ENCODE measurements around the gene PRF1.

The PRF1 gene

DNA sequence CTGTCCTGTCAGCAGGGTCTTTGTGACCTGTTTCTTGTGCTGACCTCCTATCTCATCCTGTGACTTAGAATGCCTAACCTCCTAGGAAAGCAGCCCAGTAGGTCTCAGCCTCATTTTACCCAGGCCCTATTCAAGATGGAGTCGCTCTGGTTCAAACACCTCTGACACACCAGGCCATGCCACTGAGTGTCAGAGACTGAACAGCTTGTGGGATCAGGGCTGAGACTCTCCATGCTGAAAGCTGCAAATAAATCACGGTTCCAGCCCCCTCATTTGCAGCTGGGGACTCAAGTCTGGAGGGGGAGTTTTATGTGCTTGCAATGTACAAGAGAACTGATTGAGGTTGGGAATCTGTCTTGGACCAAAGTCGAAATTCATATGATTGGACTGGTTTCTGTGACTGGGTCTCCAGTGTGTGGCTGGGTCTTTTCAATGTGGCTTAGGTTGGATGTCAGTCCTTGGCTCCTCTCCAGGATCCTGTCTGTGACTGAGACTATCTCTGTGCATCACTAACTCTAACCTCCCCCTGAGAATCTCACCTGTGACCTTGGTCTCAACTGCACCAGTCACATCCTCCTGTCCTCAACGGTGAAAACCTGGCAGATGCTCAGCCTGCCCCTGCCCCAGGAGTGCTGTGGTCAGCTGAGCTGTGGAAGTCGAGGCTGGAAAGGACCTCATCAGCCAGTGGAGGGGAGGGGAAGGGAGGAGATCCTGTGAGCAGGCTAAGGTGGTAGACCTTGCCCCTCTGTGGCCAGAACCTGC lies 11.7 kb downstream of the PRF1 start:
- ChIA-PET CTCF (no interaction called here), POLR2A (no interaction called here)
- H3K4me3 ChIP-seq (ENCODE audit: low read depth, low read length): no peak overlapping the region
- DNase-seq (ENCODE audit: low read depth, low spot score): no peak
- TF ChIP-seq, protein P1, sequence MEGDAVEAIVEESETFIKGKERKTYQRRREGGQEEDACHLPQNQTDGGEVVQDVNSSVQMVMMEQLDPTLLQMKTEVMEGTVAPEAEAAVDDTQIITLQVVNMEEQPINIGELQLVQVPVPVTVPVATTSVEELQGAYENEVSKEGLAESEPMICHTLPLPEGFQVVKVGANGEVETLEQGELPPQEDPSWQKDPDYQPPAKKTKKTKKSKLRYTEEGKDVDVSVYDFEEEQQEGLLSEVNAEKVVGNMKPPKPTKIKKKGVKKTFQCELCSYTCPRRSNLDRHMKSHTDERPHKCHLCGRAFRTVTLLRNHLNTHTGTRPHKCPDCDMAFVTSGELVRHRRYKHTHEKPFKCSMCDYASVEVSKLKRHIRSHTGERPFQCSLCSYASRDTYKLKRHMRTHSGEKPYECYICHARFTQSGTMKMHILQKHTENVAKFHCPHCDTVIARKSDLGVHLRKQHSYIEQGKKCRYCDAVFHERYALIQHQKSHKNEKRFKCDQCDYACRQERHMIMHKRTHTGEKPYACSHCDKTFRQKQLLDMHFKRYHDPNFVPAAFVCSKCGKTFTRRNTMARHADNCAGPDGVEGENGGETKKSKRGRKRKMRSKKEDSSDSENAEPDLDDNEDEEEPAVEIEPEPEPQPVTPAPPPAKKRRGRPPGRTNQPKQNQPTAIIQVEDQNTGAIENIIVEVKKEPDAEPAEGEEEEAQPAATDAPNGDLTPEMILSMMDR (IDR thresholded peaks at IDR 0.05; ENCODE audit: insufficient read depth, low read length, missing control alignments): no peak

DNA sequence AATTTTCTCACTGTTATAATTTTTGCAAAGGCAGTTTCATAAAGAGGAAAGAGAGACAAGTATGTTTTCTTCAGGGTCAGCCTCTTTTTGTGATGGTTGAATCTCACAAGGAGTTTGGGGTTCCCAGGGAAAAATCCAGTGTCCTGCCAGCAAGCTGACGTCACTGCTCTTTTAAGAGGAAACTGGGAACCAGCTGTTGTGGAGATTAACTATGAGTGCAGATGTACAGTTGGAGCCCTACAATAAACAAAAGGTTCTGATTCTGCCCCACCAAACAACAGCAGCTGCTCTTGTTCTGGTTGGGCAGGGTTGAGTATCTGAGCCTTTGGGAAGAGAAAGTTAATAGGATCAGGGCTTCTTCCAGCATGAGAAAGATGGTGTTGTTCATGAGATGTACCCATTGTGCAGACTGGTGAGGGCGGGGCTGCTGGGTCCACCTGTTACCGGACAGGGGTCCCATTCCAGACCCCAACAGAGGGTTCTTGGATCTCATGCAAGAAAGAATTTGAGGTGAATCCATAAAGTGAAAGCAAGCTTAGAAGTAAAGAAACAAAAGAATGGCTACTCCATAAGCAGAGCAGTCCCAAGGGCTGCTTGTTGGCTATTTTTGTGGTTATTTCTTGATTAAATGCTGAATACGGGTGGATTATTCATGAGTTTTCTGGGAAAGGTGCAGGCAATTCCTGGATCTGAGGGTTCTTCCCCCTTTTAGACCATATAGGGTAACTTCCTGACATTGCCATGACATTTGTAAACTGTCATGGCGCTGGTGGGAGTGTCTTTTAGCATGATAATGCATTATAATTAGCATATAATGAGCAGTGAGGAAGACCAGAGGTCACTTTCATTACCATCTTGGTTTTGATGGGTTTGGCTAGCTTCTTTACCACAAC lies 12.5 kb downstream of the PRF1 start:
- no peak for DNase-seq (ENCODE audit: low read depth, low spot score)
- H3K4me3 ChIP-seq (ENCODE audit: low read depth, low read length): no peak overlapping the region
- ChIA-PET POLR2A (no interaction called here), CTCF (no interaction called here)
- TF ChIP-seq, protein P1 (IDR thresholded peaks at IDR 0.05; ENCODE audit: insufficient read depth, low read length, missing control alignments): no peak

DNA sequence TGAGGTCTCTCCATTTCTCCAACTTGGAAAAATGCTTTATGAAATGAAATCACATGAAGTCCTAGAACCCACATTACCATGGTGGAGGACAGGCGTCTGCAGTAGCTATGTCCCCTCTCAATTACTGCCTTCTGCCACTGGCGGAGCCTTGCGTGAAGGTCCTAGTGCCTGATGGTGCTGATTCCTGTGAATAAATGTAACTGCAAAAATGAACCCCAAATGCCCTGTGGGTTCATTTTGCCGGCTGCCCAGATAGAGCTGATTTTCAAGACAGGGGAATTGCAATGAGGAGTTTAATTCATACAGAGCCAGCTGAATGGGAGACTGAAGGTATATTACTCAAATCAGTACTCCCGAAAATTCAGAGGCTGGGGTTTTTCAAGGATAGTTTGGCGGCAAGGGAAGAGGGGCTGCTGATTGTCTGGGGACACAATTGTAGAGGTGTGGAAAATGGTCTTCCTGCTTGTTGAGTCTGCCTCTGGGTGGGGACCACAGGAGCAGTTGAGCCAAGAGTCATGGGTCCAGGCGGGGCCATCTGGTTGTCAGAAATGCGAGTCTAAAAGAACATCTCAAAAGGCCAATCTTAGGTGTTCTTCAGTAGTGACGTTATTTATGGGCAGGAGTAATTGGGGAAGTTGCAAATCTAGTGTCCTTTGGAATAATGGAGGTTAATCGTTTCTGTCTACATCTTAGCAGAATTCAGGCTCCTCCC lies 13.5 kb downstream of the PRF1 start:
- ChIA-PET POLR2A (no interaction called here), CTCF (interaction anchor here (1.1 kb wide), 1 partner anchor 21 kb away, joined by 3 read pairs; no protein-coding TSS in a partner anchor)
- DNase-seq (ENCODE audit: low read depth, low spot score): no peak
- no peak overlapping the region for H3K4me3 ChIP-seq (ENCODE audit: low read depth, low read length)
- TF ChIP-seq, protein P1 (IDR thresholded peaks at IDR 0.05; ENCODE audit: insufficient read depth, low read length, missing control alignments): no peak

DNA sequence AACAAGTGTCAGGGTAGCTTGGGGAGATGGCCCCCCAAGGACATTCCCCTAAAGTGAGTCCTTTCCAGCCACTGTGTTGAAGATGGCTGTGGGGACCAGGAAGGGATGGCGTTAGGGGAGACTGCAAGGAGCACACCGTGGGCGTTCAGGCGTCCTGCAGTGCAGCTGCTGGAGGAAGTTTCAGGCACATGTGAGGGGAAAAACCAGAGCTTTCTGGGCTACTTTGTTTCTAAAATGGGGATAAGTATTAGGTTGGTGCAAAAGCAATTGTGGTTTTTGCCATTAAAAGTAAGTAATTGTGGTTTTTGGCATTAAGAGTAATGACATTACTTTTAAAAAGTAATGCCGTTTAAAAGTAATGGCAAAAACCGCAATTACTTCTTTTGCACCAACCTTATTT lies 14.3 kb downstream of the PRF1 start:
- CTCF ChIA-PET: interaction anchor here (1.1 kb wide), 1 partner anchor 21 kb away, joined by 3 read pairs; no protein-coding TSS in a partner anchor
- POLR2A ChIA-PET: no interaction called here
- H3K4me3 ChIP-seq (ENCODE audit: low read depth, low read length): no peak overlapping the region
- TF ChIP-seq, protein P1 (IDR thresholded peaks at IDR 0.05; ENCODE audit: insufficient read depth, low read length, missing control alignments): no peak
- no peak for DNase-seq (ENCODE audit: low read depth, low spot score)

DNA sequence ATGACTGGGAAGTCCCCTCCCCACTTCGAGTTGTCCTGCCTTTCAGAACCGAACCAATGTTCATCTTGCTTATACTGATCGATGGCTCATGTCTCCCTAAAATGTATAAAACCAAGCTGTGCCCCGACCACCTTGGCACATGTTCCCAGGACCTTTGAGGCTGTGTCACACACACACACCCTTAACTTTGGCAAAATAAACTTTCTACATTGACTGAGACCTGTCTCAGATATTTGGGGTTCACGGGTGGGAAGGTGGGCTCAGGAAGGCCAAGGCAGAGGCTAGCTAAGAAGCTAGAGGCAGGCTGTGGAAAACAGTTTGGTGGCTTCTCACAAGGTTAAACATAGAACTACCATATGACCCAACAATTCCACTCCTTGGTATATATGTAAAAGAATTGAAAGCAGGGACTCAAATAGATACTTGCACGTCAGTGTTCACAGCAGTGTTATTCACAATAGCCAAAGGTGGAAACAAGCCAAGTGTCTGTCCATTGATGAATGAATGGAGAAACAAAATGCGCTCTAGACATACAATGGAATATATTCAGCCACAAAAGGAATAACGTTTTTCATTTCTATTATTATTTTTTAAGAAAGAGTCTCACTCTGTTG lies 15.4 kb downstream of the PRF1 start:
- DNase-seq (ENCODE audit: low read depth, low spot score): no peak
- TF ChIP-seq, protein P1 (IDR thresholded peaks at IDR 0.05; ENCODE audit: insufficient read depth, low read length, missing control alignments): no peak
- H3K4me3 ChIP-seq (ENCODE audit: low read depth, low read length): no peak overlapping the region
- POLR2A ChIA-PET: no interaction called here
- CTCF ChIA-PET: no interaction called here

Measured in AG04449 (cell line).